Glomerular visceral epithelial cell (primary cell): ENCODE measurements around the gene KCNQ4.
A peak's percentile ranks its signal among the peaks of the same experiment; 100 is the strongest.

Experiments
- DNase-seq: peaks from one replicate; pipeline ENCODE4 v3.0.0-alpha.2; 2016; ENCODE audit errors: extremely low spot score

Gene KCNQ4

DNA sequence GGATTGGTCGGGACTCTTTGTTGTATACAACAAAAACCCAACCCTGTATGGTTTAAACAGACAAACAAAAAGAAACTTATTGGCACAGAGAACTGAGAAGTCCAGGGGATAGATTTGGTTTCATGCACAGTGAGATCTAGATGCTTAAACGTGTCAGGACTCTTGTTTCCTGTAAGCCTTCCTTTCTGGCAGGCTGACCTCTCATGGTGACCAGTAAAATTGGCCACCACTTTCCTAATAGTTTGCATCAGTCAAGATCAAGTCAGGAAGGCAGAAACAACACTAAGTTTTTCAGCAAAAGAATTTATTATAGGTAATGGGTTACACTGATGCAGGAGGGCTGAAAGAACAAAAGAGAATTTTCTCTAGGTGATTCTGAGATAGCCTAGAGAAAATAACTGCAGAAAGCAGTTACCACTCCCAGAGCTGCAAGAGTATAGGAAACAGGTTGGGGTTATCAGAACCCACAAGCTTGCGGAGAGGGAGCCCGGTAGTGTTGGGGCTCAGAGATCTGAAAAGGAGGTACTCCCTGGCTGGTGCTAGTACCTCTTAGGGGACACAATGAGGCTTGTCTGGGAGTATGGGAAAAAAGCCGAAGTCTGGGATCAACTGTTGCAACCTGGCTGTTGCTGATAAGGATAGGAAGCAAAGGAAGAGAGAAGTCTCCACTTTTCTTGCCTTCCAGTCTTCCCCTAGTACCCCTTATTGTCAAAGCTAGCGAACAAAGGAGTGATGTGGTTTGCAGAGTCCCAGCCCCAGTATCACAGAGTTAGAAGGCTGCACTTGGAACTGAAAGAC lies 57.1 kb downstream of the KCNQ4 start:
- DNase-seq = no peak

DNA sequence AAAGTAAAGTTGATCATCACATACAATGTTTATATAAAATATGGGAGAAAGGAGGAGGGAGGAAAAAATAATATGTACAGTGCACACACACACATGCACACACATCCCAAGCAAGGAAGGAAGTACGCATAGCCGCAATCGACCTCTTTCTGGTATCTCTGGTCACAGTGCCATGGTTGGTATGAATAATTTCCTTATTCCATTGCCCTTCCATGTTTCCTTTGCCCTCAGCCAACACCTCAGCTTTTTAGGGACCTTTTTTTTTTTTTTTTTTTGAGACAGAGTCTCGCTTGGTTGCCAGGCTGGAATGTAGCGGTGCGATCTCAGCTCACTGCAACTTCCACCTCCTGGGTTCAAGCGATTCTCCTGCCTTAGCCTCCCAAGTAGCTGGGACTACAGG lies 58.0 kb downstream of the KCNQ4 start:
- no peak for DNase-seq

DNA sequence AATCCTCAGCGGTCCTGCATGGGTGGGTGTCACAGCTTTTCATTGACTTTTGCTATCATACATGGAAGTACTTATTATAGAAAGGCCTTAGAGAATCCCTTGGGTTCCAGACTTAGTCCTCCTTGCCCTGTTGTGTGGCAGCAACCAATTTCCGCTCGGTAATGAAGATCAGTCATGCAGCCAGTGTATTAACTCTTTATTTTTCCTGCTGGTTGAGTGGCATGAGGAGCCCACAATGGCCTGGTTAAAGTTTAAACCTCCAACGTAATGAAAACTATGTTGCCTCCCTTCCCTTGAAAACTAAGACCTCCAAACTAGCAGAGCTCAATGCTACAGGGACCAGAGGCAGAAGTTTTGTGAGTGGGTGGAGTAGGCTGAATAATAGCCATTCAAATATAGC lies 58.6 kb downstream of the KCNQ4 start:
- DNase-seq = peak; percentile 40

DNA sequence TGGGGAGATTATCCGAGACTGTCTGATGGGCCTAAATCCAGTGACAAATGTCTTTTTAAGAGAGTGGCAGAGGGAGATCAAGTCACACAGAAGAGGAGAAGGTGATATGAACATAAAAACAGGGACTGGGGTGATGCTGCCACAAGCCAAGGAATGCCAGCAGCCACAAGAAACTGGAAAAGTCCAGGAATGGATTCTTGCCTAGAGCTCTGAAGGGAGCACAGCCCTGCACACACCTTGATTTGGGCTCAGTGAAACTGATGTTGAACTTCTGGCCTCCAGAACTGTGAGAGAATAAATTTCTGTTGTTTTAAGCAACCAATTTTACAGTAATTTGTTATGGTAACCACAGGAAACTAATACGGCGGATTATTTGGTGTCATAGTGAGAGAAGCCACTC lies 59.1 kb downstream of the KCNQ4 start:
- DNase-seq = no peak

DNA sequence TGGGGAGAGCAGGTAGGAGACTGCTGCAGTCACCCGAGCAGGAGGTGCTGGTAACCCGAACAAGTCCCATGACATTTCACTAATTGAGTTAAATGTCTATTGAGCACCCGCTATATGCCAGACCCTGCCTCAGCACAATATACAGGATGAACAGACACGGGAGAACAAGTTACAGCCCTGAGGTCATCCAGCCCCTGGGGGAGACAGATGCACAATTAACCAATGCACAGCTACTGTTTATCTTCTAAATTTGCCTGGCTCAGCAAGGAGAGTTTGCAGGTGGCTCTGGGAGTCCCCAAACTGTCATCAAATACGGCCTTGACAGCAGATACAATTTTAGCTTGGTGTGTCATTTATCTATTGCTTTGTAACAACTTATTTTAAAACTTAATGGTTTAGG lies 60.5 kb downstream of the KCNQ4 start:
- DNase-seq = no peak

DNA sequence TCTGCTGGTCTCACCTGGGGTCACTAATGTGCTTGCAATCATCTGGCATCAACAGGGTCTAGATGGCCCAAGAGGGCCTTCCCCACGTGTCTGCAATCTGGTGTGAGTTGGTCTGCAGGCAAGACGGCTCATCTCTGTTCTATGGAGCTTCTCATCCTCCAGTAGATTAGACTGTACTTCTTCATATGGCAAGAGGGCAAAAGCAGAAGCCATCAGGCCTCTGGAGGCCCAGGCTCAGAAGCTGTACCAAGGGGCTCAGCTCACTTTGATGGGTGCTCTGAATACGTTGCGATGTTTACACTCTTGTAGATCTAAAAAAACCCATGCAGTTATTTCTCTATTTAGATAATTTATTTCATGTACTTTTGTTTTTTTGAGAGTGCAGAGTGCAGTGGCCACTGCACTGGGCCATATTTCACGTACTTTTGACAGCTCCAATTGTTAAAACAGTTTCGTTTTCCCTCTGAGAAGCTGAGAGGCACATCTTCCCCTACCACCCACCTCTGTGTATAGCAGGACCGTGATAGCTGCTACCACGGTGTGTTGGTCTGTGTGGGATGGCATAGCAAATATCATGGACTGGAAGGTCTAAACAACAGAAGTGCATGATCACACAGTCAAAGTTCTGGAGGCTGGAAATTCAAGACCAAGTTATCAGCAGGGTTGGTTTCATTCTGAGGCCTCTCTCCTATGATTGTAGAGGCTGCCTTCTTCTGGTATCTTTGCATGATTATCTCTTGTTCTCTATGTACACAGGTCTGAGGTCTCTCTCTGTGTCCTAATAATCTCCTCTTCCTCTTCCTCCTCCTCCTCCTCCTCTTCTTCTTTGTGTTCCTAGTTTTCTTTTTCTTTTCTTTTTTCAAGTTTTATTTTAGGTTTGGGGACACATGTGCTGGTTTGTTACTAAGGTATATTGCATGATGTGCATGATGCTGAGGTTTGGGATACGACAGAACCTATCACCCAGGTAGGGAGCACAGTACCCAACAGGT lies 61.6 kb downstream of the KCNQ4 start:
- no peak for DNase-seq

DNA sequence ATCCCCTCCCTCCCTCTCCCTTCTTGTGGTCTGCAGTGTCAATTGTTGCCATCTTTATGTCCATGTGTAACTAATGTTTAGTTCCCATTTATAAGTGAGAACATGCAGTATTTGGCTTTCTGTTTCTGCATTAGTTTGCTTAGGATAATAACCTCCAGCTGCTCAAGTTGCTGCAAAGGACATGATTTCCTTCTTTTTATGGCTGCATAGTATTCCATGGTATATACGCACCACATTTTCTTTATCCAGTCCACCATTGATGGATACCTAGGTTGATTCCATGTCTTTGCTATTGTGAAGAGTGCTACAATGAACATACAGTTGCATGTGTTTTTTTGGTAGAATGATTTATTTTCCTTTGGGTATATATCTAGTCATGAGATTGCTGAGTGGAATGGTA lies 62.3 kb downstream of the KCNQ4 start:
- DNase-seq = no peak

DNA sequence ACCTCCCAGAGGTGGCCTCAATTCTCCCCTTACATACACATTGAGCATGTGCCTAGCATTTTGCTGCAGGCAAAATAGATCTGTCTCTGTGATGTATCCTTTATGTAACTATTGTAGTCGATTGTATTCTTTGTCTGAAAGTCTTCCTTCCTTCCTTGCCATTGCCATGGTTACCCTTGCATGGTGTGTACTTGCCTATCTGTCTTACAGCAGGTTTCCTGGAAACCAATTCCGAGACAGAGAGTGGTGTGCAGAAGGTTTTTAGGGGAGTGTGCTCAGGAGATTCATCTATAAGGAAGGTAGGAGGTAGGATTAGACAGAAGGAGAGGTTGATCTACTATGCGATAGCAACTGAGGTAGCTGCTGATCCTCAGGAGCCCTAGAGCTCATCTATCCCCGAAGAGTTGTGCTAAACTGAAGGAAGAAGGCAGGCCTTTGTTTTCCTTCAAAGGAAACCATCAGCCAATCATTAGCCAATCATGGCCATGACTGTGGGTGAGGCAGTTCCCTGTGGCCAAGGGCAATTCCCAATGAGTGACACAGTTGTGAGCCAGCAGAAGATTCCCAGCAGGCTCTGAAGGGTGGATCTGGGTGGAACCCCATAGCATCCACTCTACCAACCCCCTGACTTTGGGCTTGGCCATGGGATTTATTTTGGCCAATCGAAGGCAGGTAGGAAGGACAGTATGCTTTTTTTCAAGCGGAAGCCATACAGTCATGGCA lies 63.6 kb downstream of the KCNQ4 start:
- DNase-seq = peak; percentile 26

DNA sequence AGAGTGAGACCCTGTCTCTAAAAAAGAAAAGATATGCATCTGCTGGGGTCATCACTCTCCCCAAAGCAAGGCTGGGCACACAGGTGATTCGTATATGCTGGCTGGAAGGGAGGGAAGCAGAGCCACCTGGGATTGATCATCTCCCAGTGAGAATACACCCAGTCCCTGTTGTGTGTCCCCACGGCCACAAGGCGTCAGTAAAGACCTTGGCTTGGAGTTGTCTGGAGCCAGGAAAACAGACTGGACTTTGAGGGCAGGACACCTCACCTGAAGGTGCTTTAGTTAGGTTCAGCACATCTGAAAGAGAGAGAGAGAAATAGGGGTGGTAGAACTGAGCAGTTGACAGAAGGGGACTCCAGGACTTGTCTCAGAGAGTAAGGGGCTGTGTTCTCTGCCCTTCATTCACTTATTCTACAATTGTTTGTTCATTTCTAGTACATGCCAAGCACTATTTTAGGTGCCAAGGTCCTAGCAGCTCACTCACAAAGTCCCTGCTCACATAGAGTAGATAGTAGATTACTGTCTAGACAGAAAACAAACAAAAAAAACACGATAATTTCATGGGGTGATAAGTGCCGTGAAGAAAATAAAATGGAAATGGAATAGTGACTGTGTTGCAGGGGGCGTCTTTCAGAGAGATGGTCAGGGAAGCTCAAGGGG lies 65.1 kb downstream of the KCNQ4 start:
- DNase-seq = peak; percentile 74

DNA sequence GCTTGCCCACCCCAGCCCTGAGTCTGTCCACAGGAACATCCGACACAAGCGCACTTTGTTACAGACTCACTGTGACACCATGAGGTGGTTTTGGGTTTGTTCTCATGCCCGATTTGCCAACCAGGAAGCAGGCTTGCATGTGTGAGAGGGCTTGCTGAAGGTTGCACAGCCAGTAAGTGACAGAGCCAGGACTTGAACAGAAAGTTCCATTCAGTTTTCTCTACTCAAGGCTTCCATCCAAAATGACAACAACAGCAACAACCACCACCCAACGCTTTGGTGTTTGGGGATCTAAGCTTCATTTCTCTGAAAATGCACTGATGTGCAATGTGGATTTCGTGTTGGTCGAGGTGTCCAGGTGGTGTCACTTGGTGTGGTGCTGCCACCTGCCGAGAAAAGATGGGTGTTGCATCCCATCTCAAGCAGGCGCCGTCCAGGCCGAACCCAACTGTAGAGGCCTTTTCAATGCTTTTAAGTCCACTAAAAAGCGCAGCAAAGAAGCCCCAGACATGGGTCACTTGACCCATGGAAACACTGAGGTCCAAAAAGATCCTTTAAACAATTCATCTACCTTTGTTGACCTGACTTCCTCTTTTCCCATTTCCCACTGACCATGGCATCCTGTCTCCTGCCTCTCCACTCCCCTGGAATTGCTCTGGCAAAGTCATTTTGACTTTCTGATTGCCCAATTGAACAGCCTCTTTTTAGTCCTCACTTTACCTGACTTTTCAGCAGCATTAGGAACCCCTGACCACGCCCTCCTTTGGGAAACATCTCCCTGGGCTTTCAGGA lies 66.4 kb downstream of the KCNQ4 start:
- peak; percentile 70 for DNase-seq

DNA sequence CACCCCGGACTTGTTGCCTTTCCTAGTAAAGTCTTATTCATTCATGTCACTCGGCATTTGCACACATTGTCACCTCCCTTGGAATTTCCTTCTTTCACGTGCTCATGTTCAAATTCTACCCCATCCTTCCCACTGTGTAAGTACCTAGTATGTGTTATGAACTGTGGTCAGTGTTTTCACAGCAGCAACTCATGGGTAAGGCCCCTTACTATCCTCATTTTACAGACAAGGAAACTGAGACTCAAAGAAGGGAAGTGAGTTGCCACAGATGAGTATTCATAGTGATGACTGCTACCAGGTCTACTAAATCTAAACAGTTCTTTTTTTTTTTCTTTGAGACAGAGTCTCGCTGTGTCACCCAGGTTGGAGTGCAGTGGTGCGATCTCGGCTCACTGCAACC lies 68.1 kb downstream of the KCNQ4 start:
- DNase-seq = no peak

DNA sequence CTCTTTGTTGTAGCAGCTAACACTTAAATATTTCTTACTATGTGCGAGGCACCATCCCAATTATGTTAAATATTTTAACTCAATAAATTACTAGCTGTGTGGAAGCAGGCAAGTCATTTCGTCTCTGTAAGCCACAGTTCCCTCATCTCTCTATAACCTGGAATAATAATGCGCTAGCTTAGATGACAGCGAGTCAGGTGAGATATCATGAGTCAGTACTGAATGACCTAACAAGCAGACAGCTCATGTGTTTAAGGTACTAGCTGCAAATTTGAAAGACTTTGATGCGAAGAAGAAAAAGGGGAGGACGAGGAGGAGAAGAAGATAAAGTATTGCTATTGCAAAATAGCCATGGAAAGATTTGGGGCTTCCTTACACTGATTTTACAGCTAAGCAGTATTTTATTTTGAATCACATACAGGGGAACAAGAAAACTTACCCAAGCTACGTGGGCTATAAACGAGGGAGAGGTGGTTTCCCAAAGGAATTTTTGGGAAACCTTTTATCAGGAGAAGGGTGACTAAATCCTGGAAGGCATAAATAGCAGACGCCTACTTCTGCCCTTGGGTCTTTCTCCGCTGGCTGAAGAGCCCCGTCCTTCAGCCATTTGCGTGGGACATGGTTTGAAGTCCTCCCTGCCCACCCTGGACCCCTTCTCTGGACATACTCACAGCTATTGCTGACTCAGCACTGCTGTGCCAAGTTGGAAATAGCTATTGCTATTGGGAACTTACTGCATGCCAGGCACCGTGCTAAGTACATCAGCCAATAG lies 69.7 kb downstream of the KCNQ4 start:
- DNase-seq = no peak

DNA sequence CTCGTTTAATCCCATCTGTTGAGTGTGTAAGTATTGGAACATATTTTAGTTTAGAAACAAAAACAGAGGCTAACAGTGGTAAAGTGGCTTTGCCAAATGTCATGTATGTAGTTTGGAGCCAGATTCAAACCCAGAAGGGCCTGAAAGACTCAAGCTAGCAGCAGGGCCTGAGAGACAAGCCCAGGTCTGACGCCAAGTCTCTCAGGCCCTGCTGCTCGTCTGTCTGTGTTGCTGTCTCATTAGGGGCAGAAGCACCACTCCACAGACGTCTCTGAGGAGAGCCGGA lies 70.2 kb downstream of the KCNQ4 start:
- DNase-seq = no peak

DNA sequence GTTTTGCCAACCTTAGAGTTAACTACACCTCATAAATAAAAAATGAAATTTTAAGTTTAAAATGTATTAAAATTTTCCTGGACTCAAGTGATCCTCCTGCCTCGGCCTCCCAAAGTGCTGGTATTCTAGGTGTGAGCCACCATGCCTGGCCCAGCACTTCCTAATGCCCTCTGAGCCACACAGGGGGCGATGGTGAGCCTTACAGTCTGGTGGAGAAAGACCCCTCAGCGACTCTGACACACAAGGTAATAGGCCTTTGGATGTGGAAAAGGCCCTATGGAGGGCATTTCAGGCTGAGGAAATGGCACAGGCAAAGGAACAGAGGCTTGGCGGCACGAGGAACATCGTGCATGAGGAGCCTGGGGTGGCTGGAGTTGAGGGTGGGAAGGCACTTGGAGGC lies 71.9 kb downstream of the KCNQ4 start:
- no peak for DNase-seq

DNA sequence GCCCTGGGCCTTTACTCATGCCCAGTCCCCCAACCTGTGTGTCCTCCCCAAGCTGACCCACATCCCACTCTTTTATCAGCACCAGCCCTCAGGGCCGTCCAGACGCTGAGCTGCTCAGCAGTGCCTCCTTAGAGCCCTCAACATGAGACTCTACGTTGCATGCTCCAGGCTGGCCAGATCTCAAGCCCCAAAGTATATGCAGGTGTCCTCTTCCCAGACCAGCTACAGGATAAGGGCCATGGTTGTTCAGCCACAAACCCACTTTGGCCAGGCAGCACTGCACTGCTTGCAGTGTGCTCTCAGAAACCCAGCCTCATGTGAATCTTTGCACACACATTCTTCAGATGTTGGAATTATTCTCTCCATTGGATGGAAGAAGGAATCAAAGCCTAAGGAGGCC lies 72.5 kb downstream of the KCNQ4 start:
- no peak for DNase-seq

DNA sequence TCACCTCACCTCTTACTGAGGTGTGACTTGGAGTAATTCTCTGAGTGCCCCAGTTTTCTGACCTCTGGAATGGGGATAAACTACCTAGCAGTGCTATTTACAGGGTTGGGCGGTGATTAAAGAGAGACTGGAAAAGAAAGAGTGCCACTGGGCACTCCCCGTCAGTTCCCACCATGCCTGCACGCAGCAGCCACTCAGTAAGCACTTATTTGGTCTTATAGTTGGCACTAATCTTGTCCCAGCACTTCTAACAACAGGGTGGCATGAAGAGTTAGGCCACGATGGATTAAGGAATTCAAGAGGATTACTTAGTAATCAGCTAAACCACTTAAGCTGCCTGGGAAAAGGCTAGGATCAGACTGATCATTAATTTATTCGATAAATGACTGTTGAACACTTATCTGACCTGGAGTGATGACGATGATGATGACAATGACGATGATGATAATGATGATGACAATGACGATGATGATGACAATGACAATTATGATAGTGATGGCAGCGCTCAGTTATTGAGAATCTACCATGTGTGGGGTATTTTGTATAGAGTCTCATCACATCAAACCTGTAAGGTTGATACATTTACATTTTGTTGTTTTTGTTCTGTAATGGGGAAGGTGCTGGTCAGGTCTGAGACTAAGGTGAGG lies 73.2 kb downstream of the KCNQ4 start:
- DNase-seq = no peak

DNA sequence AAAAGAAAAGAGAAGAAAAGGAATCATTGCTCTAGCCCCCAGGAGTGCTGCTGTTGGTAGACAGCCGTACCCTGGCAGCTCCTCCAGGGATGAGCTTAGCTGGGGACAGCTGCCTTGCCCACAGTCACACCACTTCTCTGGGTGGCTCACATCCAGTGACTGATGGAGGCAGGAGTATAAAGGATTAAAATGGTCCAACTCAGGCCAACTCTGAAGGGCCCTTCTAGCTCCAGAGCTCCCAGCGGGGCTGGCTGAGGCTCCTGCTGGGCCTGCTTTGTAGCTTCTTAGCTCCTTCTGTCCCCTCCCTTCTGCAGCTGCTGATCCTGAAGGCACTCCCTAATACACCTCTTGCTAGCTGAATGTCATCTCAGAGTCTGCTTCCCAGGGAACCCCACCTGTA lies 74.2 kb downstream of the KCNQ4 start:
- DNase-seq = no peak

DNA sequence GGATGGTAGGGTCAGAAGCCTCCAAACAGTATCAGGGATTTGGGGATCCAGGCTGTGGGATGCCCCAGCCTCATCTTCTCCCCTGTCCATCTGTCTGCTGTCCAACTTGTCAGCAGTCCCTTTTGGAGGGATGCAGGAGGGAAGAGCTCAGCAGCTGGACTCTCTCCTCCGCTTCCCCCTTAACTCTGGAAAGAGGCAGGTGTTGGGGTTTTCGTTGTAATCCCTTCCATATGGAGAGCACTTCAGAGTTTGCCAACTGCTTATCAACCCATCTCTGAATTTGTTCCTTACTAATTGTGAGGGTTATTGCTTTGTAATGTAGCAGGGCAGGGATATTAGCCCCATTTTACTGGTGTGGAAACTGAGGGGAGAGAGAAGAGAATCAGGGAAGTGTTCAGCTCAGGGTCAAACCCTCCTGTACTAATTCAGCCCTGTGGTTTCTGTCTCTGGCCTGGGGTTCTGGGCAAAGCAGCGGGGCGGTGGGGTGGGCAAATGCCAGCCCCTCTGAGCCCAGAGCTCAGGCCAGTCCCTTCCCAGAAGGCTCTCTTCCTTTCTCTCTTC lies 75.3 kb downstream of the KCNQ4 start:
- no peak for DNase-seq

DNA sequence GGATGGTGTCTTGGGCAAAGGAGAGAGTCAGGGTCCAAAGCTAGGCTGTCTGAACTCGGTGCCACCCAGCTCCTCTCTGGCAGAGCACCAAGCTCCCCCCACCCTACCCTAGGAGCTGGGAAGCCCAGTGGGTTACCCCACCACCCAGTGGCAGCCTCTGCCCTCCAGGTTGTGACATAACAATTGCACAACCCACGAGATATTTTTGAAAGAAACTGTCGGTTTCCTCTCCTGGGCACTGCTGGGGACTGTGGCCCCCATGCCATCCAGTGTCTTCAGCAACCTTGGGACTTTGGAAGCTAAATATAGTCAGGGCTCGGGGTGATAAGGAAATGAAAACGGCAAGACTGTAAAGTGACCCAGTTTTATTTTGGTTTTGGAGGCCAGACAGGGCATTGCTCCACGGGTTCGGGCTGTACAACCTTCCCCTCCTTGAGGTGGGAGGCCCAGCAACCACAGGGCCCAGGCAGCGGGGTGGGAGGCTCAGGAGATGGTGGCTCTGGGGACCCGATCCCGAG lies 77.2 kb downstream of the KCNQ4 start:
- no peak for DNase-seq
